G401 (cell line): ENCODE data around the gene MALRD1. TPM values are rescaled to one million over a fixed set of nuclear protein-coding genes. Genes with fewer than 3 reads are reported as not detected.

ENCODE experiments used
- DNase-seq: peaks from one replicate; pipeline ENCODE4 v3.0.0-alpha.2; 2015; ENCODE audit warnings: low spot score
- in situ Hi-C: cut with HindIII; loops from 2 replicates; pipeline ENCODE4 v1.10.0; 2016; ENCODE audit warnings: low sequenced_read_pairs, mixed read lengths
- total RNA-seq: library from RNA; depleted of rRNA; stranded (reverse); fragments of >200 nt; shearing (Covaris generic); gene quantifications from 2 replicates; pipeline ENCODE4 v1.2.3, GENCODE V29; 2014

MALRD1 gene
- total RNA-seq, 1 experiment from 2014 or later: not detected

- in situ Hi-C loops: no loop called here
- DNase-seq: no peak
Observed at GRCh38 chr10:19777806-19778205, 729.2 kb downstream of the MALRD1 start.

- no peak for DNase-seq
- in situ Hi-C loops: no loop called here
Observed at GRCh38 chr10:19778996-19779395, 730.4 kb downstream of the MALRD1 start.

DNA sequence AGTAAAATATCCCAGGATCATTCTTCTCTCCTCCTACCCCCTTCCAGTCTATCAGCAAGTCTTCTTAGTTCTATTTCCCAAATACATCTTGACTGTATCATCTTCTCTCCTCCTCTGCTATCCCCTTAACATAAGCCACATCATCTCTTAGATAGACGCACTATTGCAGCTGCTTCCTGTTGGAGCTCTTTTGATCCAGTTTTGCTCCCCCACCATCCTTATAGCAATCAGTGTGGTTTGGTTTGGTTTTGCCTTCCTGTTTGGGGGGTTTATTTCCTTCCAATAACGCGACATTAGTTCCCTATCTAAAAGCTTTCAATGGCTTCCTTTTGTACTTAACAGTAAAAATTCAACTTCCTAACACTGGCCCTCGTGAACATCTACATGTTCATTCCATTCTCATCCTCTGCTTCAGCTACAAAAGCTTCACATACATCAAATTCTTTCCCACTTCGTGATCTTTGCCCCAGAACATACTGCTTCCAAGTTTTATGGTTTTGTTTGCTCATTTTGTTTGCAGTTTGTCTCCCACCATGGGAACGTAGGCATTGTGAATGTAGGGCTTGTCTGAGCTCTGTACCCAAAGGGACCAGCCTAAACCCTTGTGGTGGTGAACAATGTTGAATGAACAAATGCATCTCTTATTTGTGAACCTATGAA lies 734.0 kb downstream of the MALRD1 start:
- no peak for DNase-seq
- in situ Hi-C loops: no loop called here

DNA sequence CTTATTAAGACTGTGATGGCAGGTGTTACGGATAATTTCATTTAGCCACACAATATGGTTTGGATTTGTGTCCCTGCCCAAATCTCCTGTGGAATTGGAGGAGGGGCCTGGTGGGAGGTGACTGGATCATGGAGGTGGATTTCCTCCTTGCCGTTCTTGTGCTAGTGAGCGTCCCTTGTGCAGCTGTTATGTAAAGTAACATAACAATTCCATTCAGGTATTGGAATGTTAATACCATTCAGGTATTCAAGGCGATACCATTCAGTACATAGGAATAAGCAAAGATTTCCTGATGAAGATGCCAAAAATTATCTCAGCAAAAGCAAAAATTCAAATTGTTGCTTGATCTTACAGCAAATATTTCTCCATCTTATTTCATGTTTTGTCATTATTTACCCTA lies 735.1 kb downstream of the MALRD1 start:
- in situ Hi-C loops: no loop called here
- DNase-seq: no peak
